GM15510 (cell line): ENCODE data around the gene GSTT2B.

Source experiments
- POLR2A ChIP-seq: IDR thresholded peaks from 3 replicates; pipeline ENCODE4 v1.6.1; 2011; ENCODE audit warnings: borderline replicate concordance; ENCODE audit not compliant: insufficient read length; ENCODE audit errors: extremely low read depth

GSTT2B gene

GRCh38 chr22:23910496-23911190 lies 50.4 kb downstream of the GSTT2B start:
- TF ChIP-seq POLR2A = no peak

GRCh38 chr22:23909296-23909898 lies 51.6 kb downstream of the GSTT2B start:
- no peak for TF ChIP-seq POLR2A

GRCh38 chr22:23908587-23909205 lies 52.3 kb downstream of the GSTT2B start:
- TF ChIP-seq POLR2A = no peak
